Measurements from ENCODE around the gene NACAD.

The NACAD gene

DNA sequence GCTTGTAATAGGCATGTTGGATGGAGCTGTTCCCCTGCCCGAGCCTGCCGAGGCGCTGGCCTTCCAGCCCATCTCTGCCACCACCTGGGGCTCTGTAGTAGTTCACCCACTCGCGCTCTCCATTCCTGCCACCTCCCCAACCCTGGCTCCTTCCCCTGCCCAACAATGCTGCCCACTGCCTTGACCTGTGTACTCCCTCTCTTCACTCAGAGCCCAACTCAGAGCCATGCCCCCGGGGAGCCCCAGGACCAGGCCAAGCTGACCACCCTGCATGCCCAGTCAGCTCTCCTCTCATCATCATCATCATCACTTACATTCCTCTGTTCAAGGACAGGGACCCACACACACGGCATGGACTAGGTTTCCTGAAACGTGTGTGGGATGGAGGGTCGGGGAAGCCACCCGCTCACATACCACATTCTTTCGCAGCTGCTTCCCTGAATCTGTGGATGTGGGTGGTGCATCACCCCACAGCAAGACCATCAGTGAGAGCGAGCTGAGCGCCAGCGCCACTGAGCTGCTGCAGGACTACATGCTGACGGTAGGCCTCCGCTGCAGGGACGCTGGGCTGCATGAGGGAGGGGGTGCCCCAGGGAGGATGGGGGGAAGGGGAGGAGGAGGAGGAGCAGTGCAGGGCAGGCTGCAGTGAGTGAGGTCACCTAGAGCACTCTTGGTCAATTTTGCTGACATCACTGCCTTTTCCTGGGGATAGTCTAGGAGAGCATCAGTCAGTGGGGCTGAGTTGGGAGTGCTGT lies 15.6 kb downstream of the NACAD start:
- Histone ChIP-seq H3K36me3 (peaks cover 98% of the 10 kb centered on the region), H3K4me3 (ENCODE audit: low read depth in 1 of 2, low read length in 1 of 2) (no peak overlapping the region), H3K4me1 (ENCODE audit: control insufficient read depth in 1 of 2, insufficient read depth in 1 of 2, low read depth in 1 of 2, low read length in 1 of 2) (peaks cover 10 to 16% of the 10 kb centered on the region in 2 experiments), H3K27ac (peak overlapping the region; percentile 79), H3K27me3 (no peaks in the 10 kb centered on the region), H3K9me3 (no peaks in the 10 kb centered on the region)
- TF ChIP-seq, protein P1, sequence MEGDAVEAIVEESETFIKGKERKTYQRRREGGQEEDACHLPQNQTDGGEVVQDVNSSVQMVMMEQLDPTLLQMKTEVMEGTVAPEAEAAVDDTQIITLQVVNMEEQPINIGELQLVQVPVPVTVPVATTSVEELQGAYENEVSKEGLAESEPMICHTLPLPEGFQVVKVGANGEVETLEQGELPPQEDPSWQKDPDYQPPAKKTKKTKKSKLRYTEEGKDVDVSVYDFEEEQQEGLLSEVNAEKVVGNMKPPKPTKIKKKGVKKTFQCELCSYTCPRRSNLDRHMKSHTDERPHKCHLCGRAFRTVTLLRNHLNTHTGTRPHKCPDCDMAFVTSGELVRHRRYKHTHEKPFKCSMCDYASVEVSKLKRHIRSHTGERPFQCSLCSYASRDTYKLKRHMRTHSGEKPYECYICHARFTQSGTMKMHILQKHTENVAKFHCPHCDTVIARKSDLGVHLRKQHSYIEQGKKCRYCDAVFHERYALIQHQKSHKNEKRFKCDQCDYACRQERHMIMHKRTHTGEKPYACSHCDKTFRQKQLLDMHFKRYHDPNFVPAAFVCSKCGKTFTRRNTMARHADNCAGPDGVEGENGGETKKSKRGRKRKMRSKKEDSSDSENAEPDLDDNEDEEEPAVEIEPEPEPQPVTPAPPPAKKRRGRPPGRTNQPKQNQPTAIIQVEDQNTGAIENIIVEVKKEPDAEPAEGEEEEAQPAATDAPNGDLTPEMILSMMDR (IDR thresholded peaks at IDR 0.05), result no peak

GRCh38 chr7:45072131-45073030 lies 16.4 kb downstream of the NACAD start:
- TF ChIP-seq, protein P1 (IDR thresholded peaks at IDR 0.05), result no peak
- Histone ChIP-seq H3K36me3 (peaks cover 100% of the 10 kb centered on the region), H3K4me1 (ENCODE audit: control insufficient read depth in 1 of 2, insufficient read depth in 1 of 2, low read depth in 1 of 2, low read length in 1 of 2) (peaks cover 12 to 16% of the 10 kb centered on the region in 2 experiments), H3K27me3 (no peaks in the 10 kb centered on the region), H3K27ac (peak overlapping the region; percentile 79), H3K4me3 (ENCODE audit: low read depth in 1 of 2, low read length in 1 of 2) (peak overlapping the region in 1 of 2 experiments; percentile 11), H3K9me3 (no peaks in the 10 kb centered on the region)

DNA sequence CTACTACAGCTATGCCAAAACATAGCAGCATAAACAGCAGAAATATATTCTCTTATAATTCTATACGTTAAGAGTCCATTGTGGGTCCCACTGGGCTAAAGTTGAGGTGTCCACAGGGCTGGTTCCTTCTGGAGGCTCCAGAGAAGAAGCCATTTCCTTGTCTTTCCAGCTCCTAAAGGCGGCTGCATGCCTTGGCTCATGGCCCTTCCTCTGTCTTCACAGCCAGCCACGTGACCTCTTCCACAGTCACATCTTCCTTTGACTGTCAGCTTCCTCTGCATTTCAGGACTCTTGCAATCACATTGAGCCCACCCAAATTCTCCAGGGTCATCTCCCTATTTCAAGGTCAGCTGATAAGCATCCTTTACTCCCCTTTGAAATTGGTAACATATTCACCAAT lies 17.2 kb downstream of the NACAD start:
- Histone ChIP-seq H3K9me3 (no peaks in the 10 kb centered on the region), H3K27me3 (no peaks in the 10 kb centered on the region), H3K4me3 (ENCODE audit: low read depth in 1 of 2, low read length in 1 of 2) (peak overlapping the region in 1 of 2 experiments; percentile 11), H3K27ac (peak overlapping the region; percentile 79), H3K36me3 (peaks cover 100% of the 10 kb centered on the region), H3K4me1 (ENCODE audit: control insufficient read depth in 1 of 2, insufficient read depth in 1 of 2, low read depth in 1 of 2, low read length in 1 of 2) (peaks cover 12 to 16% of the 10 kb centered on the region in 2 experiments)
- TF ChIP-seq, protein P1 (IDR thresholded peaks at IDR 0.05), result no peak

- Histone ChIP-seq H3K36me3 (peaks cover 100% of the 10 kb centered on the region), H3K4me3 (ENCODE audit: low read depth in 1 of 2, low read length in 1 of 2) (no peak overlapping the region), H3K4me1 (ENCODE audit: control insufficient read depth in 1 of 2, insufficient read depth in 1 of 2, low read depth in 1 of 2, low read length in 1 of 2) (peaks cover 12 to 16% of the 10 kb centered on the region in 2 experiments), H3K9me3 (no peaks in the 10 kb centered on the region), H3K27me3 (no peaks in the 10 kb centered on the region), H3K27ac (peak overlapping the region; percentile 79)
- TF ChIP-seq, protein P1 (IDR thresholded peaks at IDR 0.05), result no peak
Observed at GRCh38 chr7:45070254-45070642, 18.5 kb downstream of the NACAD start.

GRCh38 chr7:45069444-45070253 lies 19.1 kb downstream of the NACAD start:
- H3K27ac ChIP-seq, result peak overlapping the region; percentile 79
- H3K36me3 ChIP-seq, result peaks cover 100% of the 10 kb centered on the region
- H3K4me3 ChIP-seq (ENCODE audit: low read depth in 1 of 2, low read length in 1 of 2), result no peak overlapping the region
- TF ChIP-seq, protein P1 (IDR thresholded peaks at IDR 0.05), result no peak
- no peaks in the 10 kb centered on the region for H3K9me3 ChIP-seq
- peaks cover 12 to 16% of the 10 kb centered on the region in 2 experiments for H3K4me1 ChIP-seq (ENCODE audit: control insufficient read depth in 1 of 2, insufficient read depth in 1 of 2, low read depth in 1 of 2, low read length in 1 of 2)
- no peaks in the 10 kb centered on the region for H3K27me3 ChIP-seq
